NCI-H2196 treated with DMSO at 0.1 percent for 48 hours (cell line): Measurements from ENCODE around the gene B4GALT2.

Source experiments
- DNase-seq: peaks from one replicate; lab custom pipeline; 2025; ENCODE audit not compliant: unreplicated experiment; lab: John Stamatoyannopoulos, UW

Gene B4GALT2

DNA sequence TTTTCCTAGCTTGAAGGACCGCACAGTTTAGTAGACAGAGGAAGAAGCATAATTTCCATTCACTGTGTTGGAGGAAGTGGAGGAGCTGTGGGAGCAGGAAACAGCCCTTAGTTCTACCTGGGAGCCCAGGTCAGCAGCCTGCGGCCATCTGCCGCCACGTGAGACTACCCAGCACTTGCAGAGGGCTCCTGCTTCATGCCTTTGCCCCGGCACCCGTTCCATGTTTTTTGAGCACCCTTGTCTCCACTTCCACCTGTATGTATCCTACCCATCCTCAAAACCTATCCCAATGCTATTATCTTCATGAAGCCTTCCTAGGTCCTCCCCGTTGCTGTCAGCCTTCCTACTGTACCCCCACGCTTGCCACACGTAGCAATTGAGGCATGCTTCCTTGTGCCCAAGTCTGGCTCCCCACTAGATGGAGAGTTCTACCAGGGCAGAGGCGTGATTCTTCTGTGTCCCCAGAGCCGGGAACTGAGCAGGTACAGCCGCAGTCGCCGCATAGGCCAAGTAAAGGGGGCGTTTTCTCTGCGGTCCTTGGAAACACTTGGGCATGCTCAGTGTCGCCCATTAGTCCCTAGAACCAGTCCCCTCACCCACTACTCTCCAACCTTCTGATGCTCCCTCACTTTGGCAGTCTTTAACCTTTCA is 50.4 kb downstream of the B4GALT2 start:
- DNase-seq, result peak; percentile 51

DNA sequence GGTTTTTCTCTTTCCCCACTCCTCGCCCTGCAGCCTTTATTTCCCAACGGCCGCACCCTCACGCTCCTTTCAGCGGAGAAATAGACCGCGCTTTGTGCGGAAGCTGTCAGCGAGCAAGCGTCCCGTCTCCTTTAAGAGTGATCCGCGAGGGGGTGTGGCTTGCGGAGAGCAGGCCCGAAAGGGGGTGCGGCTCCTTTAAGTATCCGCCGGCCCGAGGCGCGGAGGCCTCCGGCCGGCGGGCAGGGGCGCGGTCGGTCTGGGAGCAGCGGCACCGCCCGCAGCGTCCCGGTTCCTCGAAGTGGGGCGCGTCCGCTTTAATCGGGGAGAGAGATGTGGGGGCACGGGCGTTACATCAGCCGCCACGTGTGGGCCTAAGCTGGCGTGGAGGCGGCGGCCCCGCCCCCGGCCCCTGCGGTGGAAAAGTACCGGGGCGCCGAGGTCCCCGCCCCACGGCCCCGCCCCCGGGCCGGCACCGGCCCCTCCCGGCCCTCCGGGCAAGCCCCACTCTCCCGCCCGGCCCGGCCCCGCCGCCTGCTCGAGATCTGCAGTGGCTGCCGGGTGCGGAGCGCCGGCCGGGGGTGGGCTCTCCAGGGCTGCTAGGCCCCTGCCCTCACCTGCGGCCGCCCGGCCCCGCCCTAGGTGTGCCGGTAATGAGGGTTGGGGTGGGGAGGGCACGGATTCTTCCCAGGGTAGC is 51.0 kb downstream of the B4GALT2 start:
- DNase-seq, result peak; percentile 71

DNA sequence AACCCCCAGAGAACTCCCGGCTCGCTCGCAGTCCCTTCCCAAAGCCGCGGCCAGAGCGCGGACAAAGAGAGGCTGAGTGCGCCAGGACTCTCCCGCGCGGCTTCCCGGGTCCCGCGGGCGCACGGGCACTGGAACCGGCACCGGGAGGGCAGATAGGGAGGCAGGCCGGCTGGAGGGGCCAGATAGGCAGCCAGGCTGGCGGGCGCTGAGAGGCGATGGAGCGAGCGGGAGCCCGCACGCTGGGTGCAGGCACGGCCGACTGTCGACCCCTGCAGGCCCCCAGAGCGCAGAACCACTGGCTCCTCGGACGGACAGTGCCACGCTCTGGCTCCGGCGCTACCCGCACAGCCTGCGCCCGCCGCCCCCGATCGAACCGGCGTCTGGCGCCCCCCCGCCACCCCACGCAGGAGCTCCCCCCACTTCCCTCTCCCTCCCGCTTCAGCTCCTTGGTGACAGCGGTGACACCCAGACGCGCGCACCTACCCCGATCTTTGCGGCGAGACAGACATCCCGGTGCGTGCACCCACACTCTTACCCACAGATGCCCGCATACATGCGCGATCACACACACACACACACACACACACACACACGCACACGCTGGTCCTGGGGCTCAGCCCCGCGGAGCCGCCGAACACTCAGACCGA is 51.7 kb downstream of the B4GALT2 start:
- DNase-seq, result no peak

DNA sequence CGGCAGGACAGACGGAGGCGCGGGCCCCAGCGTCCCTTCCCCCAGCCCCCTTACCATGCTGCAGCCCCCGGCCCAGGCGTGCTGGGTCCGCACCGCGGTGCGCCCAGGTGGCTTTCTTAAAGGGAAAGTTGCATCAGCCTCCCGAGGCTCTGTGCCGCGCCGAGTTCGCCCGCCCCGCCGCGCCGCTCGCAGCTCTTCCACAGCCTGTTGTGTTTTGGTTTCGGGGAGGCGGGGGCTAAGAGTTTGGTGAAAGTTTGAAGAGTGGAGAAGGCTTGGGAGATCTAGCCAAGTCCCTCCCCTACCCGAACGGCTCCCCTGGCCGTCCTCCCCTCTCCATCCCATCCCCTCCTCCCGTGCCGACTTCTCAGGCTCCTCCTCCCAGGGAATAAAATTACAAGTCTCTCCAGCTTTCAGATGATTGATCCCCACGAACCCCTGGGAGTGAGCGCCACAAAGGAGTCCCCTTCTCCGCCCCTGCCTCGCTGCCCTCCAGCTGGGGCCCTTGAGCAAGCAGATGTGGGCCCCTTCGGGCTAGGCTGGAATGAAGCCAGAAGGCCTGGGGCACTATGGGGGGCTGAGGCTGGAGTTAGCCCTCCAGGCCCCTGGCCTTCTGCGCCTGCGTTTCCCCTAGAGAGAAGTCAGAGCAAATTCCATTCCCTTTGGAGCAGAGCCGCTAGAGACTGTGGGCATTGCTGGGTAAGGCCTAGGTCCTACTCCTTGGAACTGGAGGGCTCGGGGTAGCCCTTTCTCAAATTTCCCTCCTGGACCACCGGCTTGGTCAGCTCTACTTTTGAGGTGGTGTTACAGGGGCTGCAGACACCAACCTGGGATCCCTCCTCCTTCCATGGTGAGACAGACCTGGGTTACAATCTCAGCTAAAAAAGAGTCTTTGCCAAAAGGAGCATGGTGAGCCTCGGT is 52.5 kb downstream of the B4GALT2 start, which contains the start of gene SLC6A9:
SLC6A9 (minus strand) TSS at position 211 of the 918 bp plus-strand sequence. CDS start 7,185 bp downstream, outside the sequence.
- DNase-seq, result no peak

DNA sequence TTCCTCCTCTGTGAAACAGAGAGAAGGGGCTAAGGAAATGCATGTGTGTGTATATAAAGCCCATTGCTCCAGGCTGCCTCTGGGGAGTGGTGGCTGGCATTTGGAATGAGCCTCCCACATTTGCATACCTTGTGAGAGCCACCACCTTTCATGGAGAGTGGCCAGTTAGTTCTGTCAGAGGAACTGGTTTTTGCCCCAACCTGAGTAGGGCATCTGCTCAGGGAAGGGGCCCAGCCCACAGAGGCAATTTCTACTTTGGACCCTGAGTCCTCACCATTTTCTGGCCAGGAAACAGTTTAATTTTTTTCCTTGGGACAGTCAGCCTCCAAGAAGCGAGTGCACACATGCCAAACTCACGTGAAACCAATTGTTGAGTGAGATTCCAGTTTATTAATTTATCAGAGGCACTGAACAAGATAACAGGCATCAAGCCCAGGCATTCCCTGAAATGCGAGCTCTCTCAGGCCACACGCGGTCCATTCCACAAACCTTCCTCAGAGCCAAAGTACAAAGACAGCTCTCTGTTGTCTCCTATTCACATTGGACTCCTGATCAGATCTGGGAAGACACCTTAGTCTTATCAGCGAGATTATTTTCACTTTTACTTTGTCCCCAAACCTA is 53.3 kb downstream of the B4GALT2 start:
- no peak for DNase-seq

DNA sequence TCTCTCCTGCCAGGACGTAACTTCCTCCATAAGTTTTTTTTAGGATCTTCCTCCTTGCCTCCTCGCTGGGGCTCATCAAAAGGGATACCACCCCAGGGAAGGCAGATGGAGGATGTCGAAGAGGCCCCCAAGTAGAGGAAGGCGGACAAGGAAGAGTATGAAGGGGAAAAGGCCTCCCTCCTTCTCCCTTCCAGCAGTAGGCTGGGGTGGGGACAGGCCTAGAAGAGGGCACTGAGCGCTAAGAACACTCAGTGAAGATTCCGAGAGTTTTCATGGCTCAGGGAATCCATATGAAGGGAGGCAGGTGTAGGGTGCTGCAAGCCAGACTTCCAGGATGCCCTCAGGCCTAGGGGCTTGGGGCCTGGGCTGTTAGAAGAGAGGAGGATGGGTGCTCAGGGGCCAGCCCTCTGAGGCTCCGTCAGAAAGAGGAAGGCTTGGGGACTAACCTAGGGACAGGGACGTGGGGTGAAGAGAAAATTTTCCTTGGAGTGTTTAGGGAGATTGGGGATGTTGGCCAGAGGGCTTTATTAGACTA is 54.1 kb downstream of the B4GALT2 start:
- DNase-seq, result no peak

DNA sequence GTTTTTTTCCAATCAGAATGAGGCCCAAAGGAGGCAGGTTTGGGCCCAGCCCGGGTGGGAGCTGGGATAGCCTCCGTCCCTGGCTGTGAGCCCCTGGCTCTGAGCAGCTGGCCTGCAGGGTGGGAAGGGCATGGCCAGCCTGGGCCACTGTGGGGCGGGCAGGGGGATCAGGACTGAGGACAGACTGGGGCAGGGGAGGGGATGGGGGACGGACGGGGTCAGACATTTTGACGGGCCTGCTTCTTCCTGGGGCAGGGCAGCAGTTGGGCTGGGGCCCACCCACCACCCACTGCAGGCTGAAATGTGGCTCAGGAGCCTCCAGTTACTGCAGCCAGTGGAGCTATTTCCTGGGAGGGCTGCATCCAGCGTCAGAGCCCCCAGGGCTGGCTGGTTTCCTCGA is 54.7 kb downstream of the B4GALT2 start:
- DNase-seq, result no peak

DNA sequence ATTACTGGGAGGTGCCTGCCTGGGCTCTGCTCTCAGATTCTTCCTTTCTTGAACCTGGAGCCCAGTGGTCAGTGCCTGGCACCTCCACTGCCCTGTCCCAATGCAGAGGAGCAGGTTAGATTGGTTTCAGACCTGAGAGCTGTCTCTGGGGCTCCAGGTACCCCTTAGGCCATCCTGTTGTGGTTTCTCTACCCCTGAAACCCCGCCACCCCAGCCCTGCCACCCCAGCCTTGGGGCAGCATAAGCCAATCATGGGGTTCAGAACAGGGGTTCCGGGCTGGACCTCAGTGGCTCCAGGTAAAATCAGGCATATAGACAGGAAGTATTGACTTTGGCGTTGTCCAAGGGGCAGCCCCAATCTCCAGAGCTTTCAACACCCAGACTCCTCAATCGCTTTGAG is 55.4 kb downstream of the B4GALT2 start:
- no peak for DNase-seq

DNA sequence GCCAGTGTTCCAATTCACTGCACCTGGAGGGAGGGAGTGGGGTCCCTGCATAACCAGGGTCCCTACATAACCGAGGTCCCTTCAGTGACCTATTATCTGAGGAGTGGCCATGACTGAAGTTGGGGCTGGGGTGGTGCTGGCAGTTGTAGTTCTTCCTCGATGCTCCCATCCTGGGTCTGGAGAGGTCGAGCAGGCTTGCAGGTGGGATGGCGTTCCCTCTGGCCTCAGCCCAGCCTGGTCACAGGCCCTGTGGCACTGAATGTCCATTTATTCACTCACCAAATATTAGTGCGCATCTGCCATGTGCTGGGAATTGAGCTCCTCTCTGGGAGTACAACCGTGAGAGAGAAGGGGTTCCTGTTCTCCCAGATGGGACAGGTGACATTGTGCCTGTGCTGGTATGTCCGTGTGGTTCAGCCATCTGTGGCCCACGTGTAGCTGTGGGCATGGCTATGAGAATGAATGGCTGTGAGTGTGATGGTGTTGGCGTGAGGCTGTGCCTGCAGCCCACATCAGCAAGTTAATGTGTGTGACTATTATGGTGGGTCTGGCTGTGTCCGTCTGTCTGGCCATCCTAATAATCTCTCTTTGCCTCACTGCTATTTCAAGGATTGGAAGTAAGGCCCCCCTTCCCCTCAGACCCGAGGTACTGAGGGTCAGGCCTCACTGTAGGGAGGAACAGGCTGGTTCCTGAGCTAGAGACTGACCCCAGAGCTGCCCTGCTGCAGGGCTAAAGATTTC is 56.1 kb downstream of the B4GALT2 start:
- DNase-seq, result no peak

DNA sequence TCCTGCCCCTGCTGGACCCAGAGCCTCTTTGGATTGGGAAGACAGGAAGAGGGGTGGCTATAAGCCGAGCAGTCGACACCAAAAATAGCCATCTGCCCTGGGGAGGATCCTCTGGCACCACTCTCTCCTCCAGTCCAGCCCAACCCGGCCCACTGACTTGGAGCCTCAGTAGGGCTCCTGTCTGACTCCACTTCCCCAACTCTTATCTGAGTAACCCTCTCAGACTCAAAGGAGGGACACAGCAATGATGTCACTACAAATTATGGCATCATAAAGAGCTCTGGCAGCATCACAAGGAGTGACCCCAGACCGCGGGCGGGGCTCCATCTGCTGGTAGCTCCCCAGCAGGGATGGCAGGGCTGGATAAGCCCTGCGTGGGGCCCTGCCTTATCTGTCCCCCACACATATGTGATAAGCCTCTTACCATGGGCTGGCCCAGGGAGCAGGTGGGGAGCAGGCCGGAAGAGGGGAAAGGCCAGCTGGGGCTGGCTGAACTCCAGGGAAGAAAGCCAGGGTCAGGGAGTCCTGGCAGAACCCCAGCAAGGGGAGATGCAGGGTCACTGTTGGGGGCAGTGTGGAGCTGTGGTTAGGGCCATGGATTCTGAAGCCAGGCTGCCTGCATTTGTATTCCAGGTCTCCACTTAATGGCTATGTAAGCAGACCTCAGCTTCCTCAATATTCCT is 56.9 kb downstream of the B4GALT2 start:
- no peak for DNase-seq

DNA sequence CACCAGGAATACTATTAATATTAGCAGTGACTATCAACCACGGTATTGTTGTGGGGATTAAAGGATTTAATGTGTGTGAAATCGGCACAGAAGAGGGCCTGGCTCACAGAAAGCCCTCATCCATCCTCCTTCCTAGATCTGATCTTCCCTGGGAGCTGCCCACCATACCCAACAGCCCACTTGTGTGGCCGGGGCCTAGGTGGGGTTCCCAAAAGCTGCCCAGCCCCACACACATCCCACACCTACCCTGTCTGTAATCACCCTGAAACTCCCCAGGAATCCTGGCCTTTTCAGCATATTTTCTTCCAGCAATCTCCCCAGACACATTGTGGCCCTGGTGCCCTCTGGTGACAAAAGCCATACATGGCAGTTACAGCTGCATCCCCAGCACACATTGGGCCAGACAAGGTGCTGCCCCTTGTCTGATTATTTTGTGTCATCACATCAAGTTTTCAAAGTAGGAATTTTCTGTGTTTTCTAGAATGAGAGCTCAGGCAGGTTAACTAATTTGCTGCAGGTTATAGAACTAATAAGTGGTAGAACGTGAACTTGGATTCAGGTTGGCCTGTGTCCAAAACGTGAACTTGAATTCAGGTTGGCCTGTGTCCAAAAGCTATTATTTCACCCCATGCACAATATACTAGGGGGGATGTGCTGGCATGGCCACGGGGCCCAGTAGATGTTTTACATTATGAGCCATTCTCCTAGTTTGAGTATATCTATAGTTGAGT is 57.6 kb downstream of the B4GALT2 start:
- DNase-seq, result peak; percentile 56

DNA sequence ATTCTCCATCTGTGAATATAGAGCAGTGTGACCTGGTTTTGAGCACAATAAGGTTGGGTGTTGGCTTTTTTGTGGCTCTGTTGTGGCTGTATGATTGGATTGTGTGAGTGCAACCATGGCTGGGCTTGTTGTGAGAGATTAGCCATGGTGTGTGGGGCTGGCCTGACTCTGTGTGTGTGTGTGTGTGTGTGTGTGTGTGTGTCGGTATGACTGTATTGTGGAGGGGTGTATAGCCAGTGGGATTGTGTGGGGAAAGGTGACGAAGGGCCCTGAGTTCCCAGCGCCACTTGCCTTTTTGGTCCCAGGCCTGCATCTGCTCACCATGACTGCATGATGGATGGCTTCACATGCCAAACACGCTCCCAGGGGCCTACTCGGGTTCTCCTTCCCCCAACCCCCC is 58.1 kb downstream of the B4GALT2 start:
- no peak for DNase-seq

DNA sequence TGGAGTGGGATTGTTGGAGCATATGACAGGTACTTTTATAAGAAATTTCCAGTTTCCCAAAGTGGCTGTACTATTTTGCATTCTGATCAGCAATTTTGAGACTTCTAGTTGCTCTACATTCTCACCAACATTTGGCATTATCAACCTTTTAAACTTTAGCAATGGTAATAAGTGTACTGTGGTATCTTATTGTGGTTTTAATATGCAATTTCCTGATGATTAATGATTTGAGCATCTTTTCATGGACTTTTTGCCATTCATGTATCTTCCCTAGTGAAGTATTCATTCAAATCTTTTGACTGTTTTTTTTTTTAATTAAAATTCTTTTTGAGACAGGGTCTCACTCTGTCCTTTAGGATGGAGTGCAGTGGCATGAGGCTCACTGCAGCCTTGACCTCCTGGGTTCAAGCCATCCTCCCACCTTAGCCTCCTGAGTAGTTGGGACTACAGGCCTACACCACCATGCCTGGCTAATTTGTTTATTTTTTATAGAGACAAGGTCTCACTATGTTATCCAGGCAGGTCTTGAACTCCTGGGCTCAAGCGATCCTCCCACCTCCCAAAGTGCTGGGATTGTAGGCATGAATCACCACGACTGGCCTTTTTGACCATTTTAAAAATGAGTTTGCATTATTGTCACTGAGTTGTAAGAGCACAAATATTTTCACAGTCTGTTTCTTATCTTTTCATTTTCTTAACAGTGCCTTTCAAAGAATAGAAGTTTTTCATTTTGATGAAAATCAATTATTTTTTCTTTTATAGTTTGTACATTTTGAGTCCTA is 60.1 kb downstream of the B4GALT2 start:
- DNase-seq, result no peak

DNA sequence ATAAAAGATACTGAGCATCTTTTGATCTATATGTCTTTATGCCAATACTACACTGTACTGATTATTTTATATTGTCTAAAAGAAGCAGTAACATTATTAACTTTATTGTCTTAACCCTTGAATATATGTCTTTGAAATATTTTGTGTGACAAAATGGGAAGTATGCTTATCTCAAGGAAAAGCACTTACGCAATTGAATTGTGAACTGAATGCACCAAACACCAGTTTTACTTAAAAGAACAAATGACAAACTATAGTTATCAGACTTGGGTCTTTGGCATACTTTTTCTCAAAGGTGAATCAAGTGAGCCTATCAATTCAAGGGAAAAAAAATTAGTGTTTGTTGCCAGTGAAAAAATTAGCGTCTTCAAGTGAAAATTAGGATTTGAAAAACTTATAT is 61.4 kb downstream of the B4GALT2 start:
- no peak for DNase-seq
